Erythroblast (primary cell): ENCODE data around the gene B4GALNT4.

ENCODE experiments used
- GATA1 ChIP-seq: IDR thresholded peaks from 2 replicates; pipeline ENCODE4 v1.6.1; 2011; ENCODE audit warnings: low read depth, mild to moderate bottlenecking, control low read depth, low read length, moderate library complexity
- POLR2A ChIP-seq: IDR thresholded peaks from 2 replicates; pipeline ENCODE4 v1.6.1; 2011; ENCODE audit warnings: mild to moderate bottlenecking, low read length

- TF ChIP-seq POLR2A (no peak), GATA1 (no peak)
These were observed 12.3 kb downstream of the B4GALNT4 start for GRCh38 chr11:381501-382072.
